GM19395 (cell line): ENCODE data around the gene GSTM4.

Source experiments
- ATAC-seq: cut with Tn5 transposase; IDR thresholded peaks from one replicate; pipeline ENCODE4 v1.9.1; 2021; ENCODE audit warnings: mild to moderate bottlenecking, moderate library complexity; ENCODE audit not compliant: unreplicated experiment

GSTM4 gene

GRCh38 chr1:109636201-109636952 is 19.5 kb upstream of the GSTM4 start:
- no peak for ATAC-seq

GRCh38 chr1:109637446-109637845 is 18.5 kb upstream of the GSTM4 start:
- ATAC-seq, result no peak

DNA sequence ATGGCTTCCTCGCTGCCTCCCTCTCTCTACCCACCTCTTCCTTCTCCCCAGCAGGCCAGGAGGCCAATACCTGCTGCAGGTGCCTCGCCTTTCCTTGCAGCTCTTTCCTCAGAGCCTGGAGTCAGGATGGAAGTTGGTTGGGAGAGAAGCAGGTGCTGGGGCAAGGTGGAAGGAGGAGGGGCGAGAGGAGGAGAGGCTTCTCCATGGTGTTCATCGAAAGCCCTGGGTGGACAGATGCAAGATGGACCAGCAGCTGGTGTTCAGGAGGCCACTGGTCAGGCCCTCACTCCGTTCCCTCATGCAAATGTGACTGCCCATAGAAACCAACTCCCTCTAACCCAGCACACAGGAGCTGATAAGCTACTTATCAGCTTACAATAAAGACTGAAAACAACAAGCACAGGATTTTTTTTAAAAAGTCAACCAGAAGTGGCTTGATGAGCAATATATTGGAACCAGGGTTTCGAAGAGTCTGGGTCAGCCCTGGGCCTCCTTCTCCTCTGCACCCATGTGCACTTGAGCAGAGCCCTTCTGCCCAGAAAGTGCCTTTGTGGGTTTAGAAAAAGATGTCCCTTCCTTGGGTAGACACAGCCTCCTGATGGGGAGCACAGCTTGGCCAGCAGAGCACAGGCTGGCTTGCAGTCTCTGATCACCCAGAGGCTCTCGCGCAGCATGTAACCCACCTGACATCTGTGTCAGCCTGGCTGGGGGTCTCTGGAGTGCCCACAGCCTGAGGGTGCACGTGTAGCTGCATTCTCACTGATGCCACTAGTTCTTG is 16.6 kb upstream of the GSTM4 start:
- no peak for ATAC-seq

- no peak for ATAC-seq
Measured at GRCh38 chr1:109639841-109640184, 16.1 kb upstream of the GSTM4 start.

DNA sequence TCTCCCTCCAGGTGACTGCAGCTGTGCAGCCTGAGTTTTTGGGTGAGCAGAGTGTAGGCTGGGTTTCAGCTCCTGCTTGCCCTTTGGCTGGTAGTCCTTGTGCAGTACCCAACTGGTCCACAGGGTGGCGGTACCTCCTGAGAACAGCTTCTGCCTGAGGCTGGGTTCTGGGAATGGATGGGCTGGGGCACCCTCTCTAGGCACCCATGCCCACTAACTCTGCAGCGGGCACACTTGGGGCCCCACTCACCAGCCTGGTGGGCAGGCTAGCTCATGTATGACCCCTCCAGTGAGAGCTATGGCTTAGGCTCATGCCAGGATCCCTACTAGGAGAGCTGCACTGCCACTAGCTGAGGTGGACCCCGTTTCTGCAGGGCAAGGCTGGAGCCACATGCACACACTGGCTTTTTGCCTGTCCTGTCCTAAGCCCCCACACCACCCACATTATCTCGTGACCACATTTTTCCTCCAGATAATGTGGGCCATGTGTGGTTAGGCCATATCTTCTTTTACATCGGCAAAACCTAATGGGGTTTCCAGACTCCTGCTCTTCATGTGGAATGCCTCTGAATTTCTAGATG is 15.5 kb upstream of the GSTM4 start:
- peak; percentile 80 for ATAC-seq

DNA sequence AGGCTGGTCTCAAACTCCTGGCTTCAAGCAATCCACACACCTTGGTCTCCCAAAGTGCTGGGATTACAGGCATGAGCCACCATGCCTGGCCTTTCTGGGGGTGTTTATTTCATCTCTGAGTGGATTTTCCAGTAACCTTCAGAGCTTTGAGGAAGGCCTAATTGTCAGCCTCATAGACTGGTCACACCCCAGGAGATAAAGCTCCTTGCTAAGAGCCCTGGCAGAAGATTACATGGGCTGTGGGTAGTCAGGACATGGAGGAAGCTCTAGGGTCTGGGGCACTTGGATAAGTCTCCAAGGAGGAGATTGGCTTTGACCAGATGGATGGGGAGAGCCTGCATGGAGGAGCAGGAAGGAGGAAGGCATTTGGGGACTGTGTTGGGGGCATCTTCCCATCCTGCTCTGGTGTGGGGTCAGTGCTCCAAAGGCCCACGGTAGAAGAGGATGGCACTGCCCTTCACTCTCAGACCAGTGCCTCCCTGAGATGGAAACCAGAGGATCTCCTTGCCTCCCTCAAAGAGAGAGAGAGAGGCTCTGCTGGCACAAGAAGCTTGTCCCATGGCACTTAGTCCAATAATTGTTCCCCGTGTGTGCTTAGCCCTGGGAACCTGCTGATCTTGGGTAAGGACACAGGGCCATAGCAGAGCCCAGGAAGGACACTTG is 14.7 kb upstream of the GSTM4 start:
- ATAC-seq, result no peak

- no peak for ATAC-seq
Measured at GRCh38 chr1:109641861-109642260, 14.0 kb upstream of the GSTM4 start.

DNA sequence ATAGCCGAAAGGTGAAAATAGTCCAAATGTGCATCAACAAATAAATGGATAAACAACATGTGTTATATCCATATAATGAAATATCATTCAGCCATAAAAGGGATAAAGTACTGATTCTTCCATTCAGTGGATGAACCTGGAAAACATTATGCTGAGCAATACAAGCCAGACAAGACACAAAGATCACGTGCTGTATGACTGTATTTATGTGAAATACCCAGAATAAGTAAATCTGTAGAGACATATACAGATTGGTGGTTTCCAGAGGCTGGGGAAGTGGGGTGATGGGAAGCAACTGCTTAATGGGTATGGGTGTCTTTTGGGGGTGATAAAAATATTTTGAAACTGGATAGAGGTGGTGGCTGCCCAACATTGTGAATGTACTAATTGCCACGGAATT is 13.3 kb upstream of the GSTM4 start:
- no peak for ATAC-seq

GRCh38 chr1:109643385-109644230 is 12.3 kb upstream of the GSTM4 start:
- peak; percentile 92 for ATAC-seq

DNA sequence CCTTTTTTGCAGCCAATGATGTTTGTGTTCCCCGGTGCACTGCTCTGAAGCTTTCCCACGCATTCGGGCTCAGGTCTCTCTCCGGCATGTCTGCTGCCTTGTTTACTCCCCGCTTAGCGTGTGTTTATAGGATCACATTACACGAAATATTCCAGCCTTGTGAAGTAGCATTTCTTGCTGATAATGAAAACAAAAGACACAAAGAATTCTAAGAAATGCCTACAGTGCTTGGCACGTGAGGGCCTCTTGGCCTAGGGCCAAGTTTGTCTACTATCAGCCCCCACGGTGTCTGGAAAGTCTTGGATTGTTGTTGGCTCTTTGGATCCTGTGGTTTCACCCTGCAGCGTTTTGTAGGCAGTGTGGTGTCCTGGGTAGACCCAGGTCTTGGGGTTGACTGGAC is 11.2 kb upstream of the GSTM4 start:
- ATAC-seq, result no peak

DNA sequence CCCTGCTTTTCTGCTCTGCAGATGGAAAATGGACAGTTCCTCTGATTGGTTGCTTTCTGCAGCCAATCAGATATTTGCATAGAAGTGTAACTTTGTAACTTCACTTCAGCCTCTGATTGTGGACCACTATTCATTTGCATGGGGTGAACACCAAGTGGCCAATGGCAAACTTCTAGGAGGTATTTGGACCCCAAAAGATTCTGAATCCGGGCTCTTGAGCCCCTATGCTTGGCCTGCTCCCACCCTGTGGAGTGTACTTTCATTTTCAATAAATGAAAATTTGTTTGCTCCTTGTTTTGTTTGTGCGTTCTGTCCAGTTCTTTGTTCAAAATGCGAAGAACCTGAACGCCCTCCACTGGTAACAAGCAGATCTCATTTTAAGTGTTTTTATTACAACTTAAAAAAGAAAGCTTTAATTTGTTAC is 6.4 kb upstream of the GSTM4 start:
- ATAC-seq, result no peak

- no peak for ATAC-seq
Measured at GRCh38 chr1:109650609-109651008, 5.3 kb upstream of the GSTM4 start.

- no peak for ATAC-seq
Measured at GRCh38 chr1:109652402-109652801, 3.5 kb upstream of the GSTM4 start.

GRCh38 chr1:109653306-109653705 is 2.6 kb upstream of the GSTM4 start:
- ATAC-seq, result no peak

DNA sequence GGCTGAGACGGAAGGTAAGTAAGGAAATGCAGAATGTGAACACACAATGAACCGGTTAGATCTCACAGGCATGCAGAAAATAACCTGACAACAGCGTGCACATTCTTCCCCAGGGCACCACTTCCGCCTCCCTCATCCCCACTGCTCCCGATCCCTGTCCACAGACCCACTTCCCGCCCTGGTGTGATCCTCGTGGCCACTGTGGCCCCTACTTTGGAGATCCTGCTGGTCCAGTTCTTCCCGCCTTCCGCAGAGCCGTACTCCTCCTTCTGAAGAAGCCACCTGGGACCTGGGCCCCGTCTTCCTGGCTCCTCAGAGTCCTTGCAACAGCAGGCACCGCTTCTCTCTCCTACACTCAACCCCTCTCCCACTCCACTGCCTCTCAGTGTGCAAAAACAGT is 1.4 kb upstream of the GSTM4 start:
- ATAC-seq, result no peak

GRCh38 chr1:109657395-109657794 is 1.5 kb downstream of the GSTM4 start:
- ATAC-seq, result no peak

GRCh38 chr1:109657970-109658369 is 2.1 kb downstream of the GSTM4 start:
- no peak for ATAC-seq

DNA sequence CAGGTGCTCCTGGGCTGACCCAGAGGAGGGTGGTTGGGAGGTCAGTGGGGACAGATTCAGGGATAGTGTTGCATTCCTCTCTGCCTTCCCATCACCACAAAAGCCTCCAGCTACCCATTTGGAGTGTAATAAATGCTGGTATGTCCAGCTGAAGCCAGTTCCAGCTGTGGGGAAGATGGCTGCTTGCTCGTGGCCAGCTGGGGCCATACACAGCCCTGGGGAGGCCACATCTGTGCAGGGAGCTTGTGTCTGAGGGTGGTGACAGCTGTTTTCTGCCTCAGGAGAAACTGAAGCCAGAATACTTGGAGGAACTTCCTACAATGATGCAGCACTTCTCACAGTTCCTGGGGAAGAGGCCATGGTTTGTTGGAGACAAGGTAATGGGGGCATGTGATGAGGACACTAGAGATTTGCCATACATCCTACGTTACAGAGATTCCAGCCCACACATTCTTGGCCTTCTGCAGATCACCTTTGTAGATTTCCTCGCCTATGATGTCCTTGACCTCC is 2.7 kb downstream of the GSTM4 start:
- ATAC-seq, result no peak

DNA sequence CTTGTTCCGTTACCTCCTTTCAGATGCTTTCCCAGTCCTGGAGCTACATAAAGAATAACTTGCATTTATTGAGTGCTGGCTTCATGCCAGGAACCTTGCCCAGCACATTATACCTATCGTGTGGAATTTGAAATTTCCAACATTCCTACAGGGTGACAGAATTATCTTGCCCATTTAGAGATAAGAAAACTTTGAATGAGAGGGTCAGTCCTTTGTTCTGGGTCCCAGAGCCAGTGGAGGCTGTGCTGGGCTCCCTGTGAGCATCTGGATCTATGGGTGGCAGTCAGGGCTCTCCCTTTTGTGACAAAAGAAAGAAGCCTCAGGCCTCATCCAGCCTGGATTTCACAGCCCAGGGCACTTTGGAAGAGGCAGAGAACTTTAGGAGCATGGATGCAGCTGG is 3.2 kb downstream of the GSTM4 start:
- ATAC-seq, result no peak

DNA sequence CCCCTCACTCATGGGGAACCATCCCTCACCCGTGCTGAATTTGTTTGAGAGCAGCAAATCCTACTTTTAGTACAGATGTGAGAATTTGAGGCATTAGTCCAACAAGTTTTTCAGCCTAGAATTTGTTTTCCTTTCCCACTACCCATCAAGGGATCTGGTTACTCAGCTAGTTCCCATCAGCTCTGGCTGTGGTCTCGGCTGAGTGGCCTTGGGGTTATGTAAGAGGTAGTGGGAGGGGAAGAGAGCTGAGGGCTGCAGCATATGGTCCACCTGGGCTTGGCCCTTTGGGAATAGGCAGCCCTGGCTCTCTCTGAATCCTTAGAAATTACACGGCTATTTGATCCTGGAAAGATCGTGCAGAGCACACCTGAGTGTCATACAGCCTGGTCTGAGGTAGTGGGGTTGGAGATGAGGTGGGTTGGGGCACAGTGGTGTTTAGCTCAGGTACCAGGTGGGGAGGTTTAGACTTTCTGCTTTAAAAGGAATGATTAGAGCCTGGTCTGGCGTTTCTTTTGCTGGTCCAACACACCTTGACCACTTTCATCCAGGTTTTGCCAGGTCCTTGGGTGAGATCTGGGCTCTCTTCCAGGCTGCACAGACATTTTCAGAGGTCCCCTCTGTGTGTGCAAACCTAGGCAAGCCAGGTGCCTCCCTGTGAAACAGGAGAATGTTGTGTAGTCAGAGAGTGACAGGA is 4.2 kb downstream of the GSTM4 start:
- no peak for ATAC-seq
